ENCODE results near the gene RAPGEF1. TPM values are rescaled to one million over a fixed set of nuclear protein-coding genes. Genes with fewer than 3 reads are reported as not detected.

RAPGEF1 gene
- total and polyA plus RNA-seq, 2 donors (not counting 3 experiments of a cell fraction or from before 2014, with no cell fraction given) = 50.0 to 124 TPM

DNA sequence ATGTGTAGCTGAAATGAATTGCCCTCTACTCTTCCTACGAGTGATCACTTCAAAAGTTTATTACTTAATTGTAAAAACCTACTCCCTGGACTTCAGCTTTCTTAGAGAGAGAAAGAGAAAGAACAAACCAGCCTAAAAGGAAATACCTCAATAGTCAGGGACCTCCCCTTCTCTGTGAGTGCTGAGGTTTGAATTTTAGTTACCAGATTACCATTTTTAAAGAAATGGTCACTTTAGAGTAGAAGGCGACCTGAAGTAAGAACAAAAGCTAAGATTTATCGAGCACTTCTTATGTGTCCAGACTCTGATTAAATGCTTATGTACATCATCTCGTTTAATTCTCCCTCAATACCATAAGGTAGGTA lies 11.3 kb downstream of the RAPGEF1 start:
- intact Hi-C loops (cut with micrococcal nuclease) = no loop called here
- TF ChIP-seq CTCF (IDR thresholded peaks at IDR 0.05; ENCODE audit: extremely low read depth in 1 of 2, insufficient read depth in 1 of 2, low read depth in 1 of 2, low read length in 2 of 2) = no peak
- TF ChIP-seq POLR2A (IDR thresholded peaks at IDR 0.05; ENCODE audit: low read depth, low read length) = no peak
- no peak for TF ChIP-seq JUN (IDR thresholded peaks at IDR 0.05; ENCODE audit: borderline replicate concordance, insufficient read depth, insufficient read length, low read depth)
- TF ChIP-seq, protein P1, sequence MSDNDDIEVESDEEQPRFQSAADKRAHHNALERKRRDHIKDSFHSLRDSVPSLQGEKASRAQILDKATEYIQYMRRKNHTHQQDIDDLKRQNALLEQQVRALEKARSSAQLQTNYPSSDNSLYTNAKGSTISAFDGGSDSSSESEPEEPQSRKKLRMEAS (IDR thresholded peaks at IDR 0.05; ENCODE audit: insufficient read depth, insufficient read length) = no peak
- no peak for TF ChIP-seq GATA2 (IDR thresholded peaks at IDR 0.05; ENCODE audit: insufficient read depth, insufficient read length, low read depth, low read length)
- TF ChIP-seq FOS (IDR thresholded peaks at IDR 0.05; ENCODE audit: borderline replicate concordance, insufficient read depth, low read length) = no peak
- no peak for TF ChIP-seq POLR2AphosphoS5 (IDR thresholded peaks at IDR 0.05; ENCODE audit: insufficient read depth, low read depth, low read length)
- no peak for TF ChIP-seq MYC (IDR thresholded peaks at IDR 0.05; ENCODE audit: low read depth, low read length)
- TF ChIP-seq EZH2 (IDR thresholded peaks at IDR 0.05; ENCODE audit: borderline replicate concordance, low read depth, low read length, severe bottlenecking) = no peak
- Histone ChIP-seq H2AFZ (ENCODE audit: low read depth, low read length) (no peak overlapping the region), H3K79me2 (ENCODE audit: control insufficient read depth, insufficient read depth, low read length) (peaks cover 92% of the 10 kb centered on the region), H3K9me3 (replicated peaks; ENCODE audit: control insufficient read depth, insufficient read depth, low read length) (no peaks in the 10 kb centered on the region), H3K4me2 (ENCODE audit: insufficient read depth, low read length) (no peak overlapping the region), H3K9me1 (replicated peaks; ENCODE audit: control insufficient read depth, extremely low read depth, insufficient read depth, low read length) (no peaks in the 10 kb centered on the region), H3K27me3 (ENCODE audit: control insufficient read depth in 2 of 2, insufficient read depth in 2 of 2, low read length in 2 of 2) (no peaks in the 10 kb centered on the region), H3K4me3 (replicated peaks in 1 of 3; ENCODE audit: insufficient read depth in 1 of 3, low read depth in 1 of 3, low read length in 3 of 3) (no peak overlapping the region), H3K27ac (ENCODE audit: insufficient read depth, low read depth, low read length) (peak overlapping the region; percentile 3), H3K4me1 (ENCODE audit: control insufficient read depth, extremely low read depth, insufficient read depth, low read length) (peaks cover 53% of the 10 kb centered on the region), H4K20me1 (replicated peaks; ENCODE audit: control insufficient read depth, extremely low read depth, insufficient read depth, low read length) (no peaks in the 10 kb centered on the region), H3K36me3 (ENCODE audit: control insufficient read depth in 2 of 2, extremely low read depth in 1 of 2, insufficient read depth in 2 of 2, low read length in 2 of 2) (no peaks in the 10 kb centered on the region), H3K9ac (replicated peaks; ENCODE audit: extremely low read depth, insufficient read depth, low read length) (peak overlapping the region; percentile 14)
- DNase-seq (ENCODE audit: low read depth, low spot score) (peak; percentile 38), FAIRE-seq (peak; percentile 48)
- dilution Hi-C loops (cut with MboI; ENCODE audit: extremely low pct_ligation_motif_present, low sequenced_read_pairs) = no loop called here
- BruUV-seq (replicated peaks) = no TSS peak
- ChIA-PET POLR2A (interaction anchor here (1.0 kb wide), 1 partner anchor 13 kb away, joined by 5 read pairs; no protein-coding TSS in a partner anchor), CTCF (interaction anchor here (1.3 to 3.0 kb wide), 9 partner anchors 11 to 441 kb away, joined by 3 to 14 read pairs (median 8); partner anchors contain the start of gene RAPGEF1)
